ENCODE results near the gene ZC3H6.

DNA sequence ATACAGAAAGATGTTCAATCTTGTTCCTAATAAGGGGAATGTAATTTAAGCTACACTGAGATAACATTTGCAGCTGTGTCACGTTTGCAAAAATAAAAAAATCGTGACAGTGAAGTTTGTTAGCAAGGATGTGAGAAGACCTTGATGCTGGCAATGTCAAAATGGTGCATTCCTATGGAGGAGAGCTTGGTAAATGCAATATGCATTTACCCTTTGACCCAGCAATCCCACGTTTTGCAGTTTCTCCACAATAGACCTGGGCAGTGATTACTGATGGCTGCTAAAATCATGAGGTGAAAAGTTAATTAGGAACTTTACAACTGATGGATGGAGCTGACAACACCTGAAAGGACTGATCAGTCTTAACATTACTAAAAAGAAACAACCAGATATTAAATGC is 43.1 kb downstream of the ZC3H6 start:
- TF ChIP-seq, protein P1, sequence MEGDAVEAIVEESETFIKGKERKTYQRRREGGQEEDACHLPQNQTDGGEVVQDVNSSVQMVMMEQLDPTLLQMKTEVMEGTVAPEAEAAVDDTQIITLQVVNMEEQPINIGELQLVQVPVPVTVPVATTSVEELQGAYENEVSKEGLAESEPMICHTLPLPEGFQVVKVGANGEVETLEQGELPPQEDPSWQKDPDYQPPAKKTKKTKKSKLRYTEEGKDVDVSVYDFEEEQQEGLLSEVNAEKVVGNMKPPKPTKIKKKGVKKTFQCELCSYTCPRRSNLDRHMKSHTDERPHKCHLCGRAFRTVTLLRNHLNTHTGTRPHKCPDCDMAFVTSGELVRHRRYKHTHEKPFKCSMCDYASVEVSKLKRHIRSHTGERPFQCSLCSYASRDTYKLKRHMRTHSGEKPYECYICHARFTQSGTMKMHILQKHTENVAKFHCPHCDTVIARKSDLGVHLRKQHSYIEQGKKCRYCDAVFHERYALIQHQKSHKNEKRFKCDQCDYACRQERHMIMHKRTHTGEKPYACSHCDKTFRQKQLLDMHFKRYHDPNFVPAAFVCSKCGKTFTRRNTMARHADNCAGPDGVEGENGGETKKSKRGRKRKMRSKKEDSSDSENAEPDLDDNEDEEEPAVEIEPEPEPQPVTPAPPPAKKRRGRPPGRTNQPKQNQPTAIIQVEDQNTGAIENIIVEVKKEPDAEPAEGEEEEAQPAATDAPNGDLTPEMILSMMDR (IDR thresholded peaks at IDR 0.05), result no peak
- no peak for TF ChIP-seq ZFX (IDR thresholded peaks at IDR 0.05; ENCODE audit: borderline replicate concordance)

All from 22Rv1 (cell line).